Esophagus muscularis mucosa (tissue), 4 donors: ENCODE results near the gene CCDC9. TPM values are rescaled to one million over a fixed set of nuclear protein-coding genes. Genes with fewer than 3 reads are reported as not detected.

ENCODE experiments used
- DNase-seq: peaks from one replicate; pipeline ENCODE4 v3.0.0-alpha.2; 2017; ENCODE audit errors: extremely low spot score
- H3K27ac ChIP-seq, 4 donors: fragments of 200-600 bp; sonication (generic); replicated peaks in 1 of 4; 1 replicate in 3 of 4; 2 replicates in 1 of 4; pipeline ENCODE4 v1.5.1; 2016 to 2019; ENCODE audit warnings: mild to moderate bottlenecking in 1 of 4
- H3K27me3 ChIP-seq, 4 donors: fragments of 200-600 bp; sonication (generic); one replicate each; pipeline versions ENCODE4 v1.5.1 to v1.6.0; 2016 to 2019
- H3K36me3 ChIP-seq, 4 donors: fragments of 200-600 bp; sonication (generic); one replicate each; pipeline ENCODE4 v1.5.1; 2016 to 2019
- H3K4me1 ChIP-seq, 4 donors: fragments of 200-600 bp; sonication (generic); one replicate each; pipeline ENCODE4 v1.5.1; 2016 to 2019
- H3K4me3 ChIP-seq, 4 donors: fragments of 200-600 bp; sonication (generic); 1 replicate in 2 of 4; 2 replicates in 2 of 4; pipeline ENCODE4 v1.5.1; 2016 to 2019; ENCODE audit warnings: mild to moderate bottlenecking in 4 of 4, moderate library complexity in 1 of 4
- H3K9me3 ChIP-seq, 4 donors: fragments of 200-600 bp; sonication (generic); 1 replicate in 3 of 4; 2 replicates in 1 of 4; pipeline ENCODE4 v1.5.1; 2016 to 2019
- EP300 ChIP-seq: sonication (generic); formaldehyde crosslinking; IDR thresholded peaks from one replicate; pipeline ENCODE4 v1.6.1; 2017; ENCODE audit warnings: antibody characterized with exemption
- POLR2A ChIP-seq: fragments of 450-650 bp; IDR thresholded peaks from one replicate; pipeline ENCODE4 v1.6.1; 2017; ENCODE audit warnings: antibody characterized with exemption, moderate library complexity, mild to moderate bottlenecking, low read depth
- POLR2AphosphoS5 ChIP-seq, 2 donors: sonication (generic); formaldehyde crosslinking; IDR thresholded peaks; one replicate each; pipeline ENCODE4 v1.6.1; 2017; ENCODE audit warnings: antibody characterized with exemption in 2 of 2
- WGBS: methylation state at CpG from one replicate; pipeline ENCODE4 v1.1.5; 2018; 5-methylcytosine and 5-hydroxymethylcytosine counted together
- intact Hi-C: fragments of 100-400 bp; cut with DNase I; formaldehyde crosslinking; loops from one replicate; pipeline ENCODE4 v1.15.1; 2023
- total RNA-seq, 4 donors: library from RNA; depleted of rRNA; stranded (reverse); fragments of >200 nt; gene quantifications; one replicate each; pipeline versions ENCODE4 v1.1.0 to v1.2.1, GENCODE V29; 2016
- TF ChIP-seq, protein P1 (sequence below), 3 experiments: fragments of 200-600 bp in 2 of 3; fragments of 450-650 bp in 1 of 3; sonication (generic) in 2 of 3; IDR thresholded peaks; one replicate each; pipeline ENCODE4 v1.5.1; 2017 to 2019; ENCODE audit warnings: antibody characterized with exemption in 3 of 3, mild to moderate bottlenecking in 2 of 3, moderate library complexity in 1 of 3

The CCDC9 gene
- total RNA-seq, 4 donors from 2014 or later = 22.4 to 30.6 (median 25.5) TPM

DNA sequence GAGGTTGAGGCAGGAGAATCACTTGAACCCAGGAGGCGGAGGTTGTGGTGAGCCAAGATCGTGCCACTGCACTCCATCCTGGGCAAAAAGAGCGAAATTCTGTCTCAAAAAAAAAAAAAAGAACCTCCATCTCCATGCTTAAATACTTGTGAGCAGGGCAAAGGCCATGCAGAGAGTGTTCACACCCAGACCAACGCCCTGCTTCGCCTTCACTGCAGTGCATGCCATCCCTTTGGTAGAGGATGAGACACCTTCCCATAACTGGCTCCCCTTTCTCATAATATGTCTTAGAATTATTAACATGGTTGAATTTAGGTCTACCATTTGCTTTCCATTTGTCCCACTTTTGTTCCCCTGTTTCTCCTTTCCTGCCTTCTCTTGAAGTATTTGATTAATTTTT is 40.7 kb upstream of the CCDC9 start:
- DNase-seq = no peak
- intact Hi-C loops = no loop called here
- Histone ChIP-seq H3K9me3 (no peaks in the 10 kb centered on the region), H3K27me3 (no peaks in the 10 kb centered on the region), H3K36me3 (peaks cover 2 to 8% (median 6%) of the 10 kb centered on the region in 4 donors), H3K4me1 (peaks cover 7 to 9% (median 8%) of the 10 kb centered on the region in 4 donors), H3K27ac (no peak overlapping the region), H3K4me3 (no peak overlapping the region)
- no peak for TF ChIP-seq POLR2AphosphoS5 (IDR thresholded peaks at IDR 0.05)
- TF ChIP-seq, protein P1, sequence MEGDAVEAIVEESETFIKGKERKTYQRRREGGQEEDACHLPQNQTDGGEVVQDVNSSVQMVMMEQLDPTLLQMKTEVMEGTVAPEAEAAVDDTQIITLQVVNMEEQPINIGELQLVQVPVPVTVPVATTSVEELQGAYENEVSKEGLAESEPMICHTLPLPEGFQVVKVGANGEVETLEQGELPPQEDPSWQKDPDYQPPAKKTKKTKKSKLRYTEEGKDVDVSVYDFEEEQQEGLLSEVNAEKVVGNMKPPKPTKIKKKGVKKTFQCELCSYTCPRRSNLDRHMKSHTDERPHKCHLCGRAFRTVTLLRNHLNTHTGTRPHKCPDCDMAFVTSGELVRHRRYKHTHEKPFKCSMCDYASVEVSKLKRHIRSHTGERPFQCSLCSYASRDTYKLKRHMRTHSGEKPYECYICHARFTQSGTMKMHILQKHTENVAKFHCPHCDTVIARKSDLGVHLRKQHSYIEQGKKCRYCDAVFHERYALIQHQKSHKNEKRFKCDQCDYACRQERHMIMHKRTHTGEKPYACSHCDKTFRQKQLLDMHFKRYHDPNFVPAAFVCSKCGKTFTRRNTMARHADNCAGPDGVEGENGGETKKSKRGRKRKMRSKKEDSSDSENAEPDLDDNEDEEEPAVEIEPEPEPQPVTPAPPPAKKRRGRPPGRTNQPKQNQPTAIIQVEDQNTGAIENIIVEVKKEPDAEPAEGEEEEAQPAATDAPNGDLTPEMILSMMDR (IDR thresholded peaks at IDR 0.05) = no peak
- no peak for TF ChIP-seq EP300
- TF ChIP-seq POLR2A = no peak
- WGBS = 100% methylated on average over 5 of the region's 5 CpGs

DNA sequence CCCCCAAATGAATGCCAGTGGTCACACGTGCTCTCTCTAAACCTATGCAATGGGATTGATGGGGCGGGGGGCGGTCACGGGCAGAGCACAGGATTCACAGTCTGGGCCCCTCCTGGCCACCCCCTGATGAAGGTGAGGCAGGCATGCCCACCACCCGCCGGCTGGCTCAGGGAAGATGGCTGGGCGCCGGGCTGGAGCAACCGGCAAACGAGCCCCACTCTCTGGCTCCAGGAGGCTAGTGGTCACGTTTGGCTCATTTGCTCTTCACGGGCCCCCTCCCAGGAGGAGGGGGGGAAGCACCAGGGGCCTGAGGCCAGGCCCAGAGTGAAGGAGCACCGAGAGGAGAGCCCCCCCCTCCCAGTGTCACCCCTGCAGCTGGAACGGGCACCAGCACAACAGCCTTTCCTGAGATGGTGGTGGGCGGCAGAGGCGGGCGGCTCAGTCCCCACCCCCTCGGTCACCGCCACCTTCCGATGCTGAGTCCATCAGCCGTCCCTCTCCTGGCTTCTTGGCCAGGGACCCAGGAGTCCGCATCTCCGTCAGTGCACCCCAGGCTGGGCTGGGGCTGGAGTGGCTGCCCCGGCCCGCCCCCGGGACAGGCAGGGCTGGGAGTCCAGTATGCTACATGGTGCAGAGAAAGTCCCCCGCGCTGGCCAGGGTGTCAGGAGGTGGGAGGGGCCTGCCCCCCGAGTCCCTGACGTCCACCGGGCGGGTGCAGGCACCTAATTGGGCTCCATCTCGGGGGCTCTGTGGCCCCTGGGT is 35.1 kb upstream of the CCDC9 start:
- Histone ChIP-seq H3K27me3 (peaks cover 0 to 3% (median 0%) of the 10 kb centered on the region in 4 donors), H3K36me3 (peaks cover 17 to 34% (median 24%) of the 10 kb centered on the region in 4 donors), H3K9me3 (no peaks in the 10 kb centered on the region), H3K27ac (no peak overlapping the region), H3K4me1 (peaks cover 6 to 20% (median 14%) of the 10 kb centered on the region in 4 donors), H3K4me3 (no peak overlapping the region)
- no peak for DNase-seq
- WGBS = 80% methylated on average over 12 of the region's 33 CpGs
- TF ChIP-seq, protein P1 (IDR thresholded peaks at IDR 0.05) = no peak
- no peak for TF ChIP-seq EP300
- intact Hi-C loops = no loop called here

DNA sequence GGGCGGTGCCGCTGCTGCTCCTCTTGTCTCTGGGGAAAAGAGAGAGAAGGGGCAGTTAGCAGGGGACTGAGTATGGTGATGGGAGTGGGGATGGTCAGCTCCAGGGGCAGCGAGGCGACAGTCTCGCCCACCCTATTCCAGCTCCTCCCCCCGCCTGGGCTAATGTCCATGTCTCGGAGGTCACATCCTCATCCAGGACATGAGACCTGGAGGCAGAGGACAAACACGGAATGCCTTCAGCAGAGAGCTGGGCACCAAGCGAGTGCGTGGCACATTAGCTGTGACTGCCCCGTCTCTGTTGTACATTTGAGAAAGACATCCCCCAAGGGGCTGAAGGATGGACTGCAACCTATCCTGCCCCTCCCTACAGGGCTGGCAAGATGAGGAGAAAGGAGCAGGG is 34.4 kb upstream of the CCDC9 start:
- Histone ChIP-seq H3K9me3 (no peaks in the 10 kb centered on the region), H3K4me1 (peaks cover 10 to 27% (median 20%) of the 10 kb centered on the region in 4 donors), H3K27ac (no peak overlapping the region), H3K36me3 (peaks cover 17 to 34% (median 24%) of the 10 kb centered on the region in 4 donors), H3K4me3 (no peak overlapping the region), H3K27me3 (peaks cover 0 to 3% (median 0%) of the 10 kb centered on the region in 4 donors)
- WGBS = 89% methylated on average over 11 of the region's 11 CpGs
- intact Hi-C loops = no loop called here
- TF ChIP-seq POLR2A (no peak), EP300 (no peak), POLR2AphosphoS5 (IDR thresholded peaks at IDR 0.05) (no peak)
- TF ChIP-seq, protein P1 (IDR thresholded peaks at IDR 0.05) = no peak
- DNase-seq = no peak

DNA sequence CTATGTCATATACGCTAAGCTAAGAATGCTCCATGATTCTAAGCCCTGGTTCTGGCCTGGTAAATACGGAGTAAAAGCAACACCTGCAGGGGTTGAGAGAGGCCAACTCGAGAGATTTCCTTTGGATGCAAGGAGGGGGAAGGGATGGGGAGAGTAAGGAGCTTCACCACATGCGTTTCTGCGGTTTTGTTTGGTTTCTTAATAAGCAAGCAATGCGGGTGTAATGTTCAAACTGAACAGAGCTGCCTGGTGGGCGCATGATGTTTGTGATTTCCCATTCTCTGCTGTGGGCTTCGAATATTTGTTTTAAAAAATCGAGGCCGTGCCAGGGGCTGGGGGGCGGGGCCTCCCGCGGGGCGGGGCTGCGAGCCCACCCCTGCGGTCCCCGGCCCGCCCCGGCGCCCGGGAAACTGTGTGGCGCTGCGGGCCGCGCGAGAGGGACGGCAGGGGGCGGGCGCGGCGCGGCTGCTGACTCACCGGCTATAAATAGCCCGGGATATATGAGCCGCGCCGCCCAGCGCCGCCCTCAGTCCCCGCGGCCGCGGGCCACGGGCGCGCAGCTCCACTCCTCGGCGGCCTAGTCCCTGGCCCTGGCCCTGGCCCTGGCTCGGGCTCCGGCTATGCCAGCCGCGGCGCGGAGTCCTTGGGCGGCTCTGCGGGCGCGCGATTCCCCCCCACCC is 30.4 kb upstream of the CCDC9 start:
- intact Hi-C loops = no loop called here

More for the DNA sequence above, 30.4 kb upstream of the CCDC9 start:
- H3K27me3 ChIP-seq = peaks cover 0 to 3% (median 0%) of the 10 kb centered on the region in 4 donors
- TF ChIP-seq EP300 (no peak), POLR2A (peak; percentile 99), POLR2AphosphoS5 (IDR thresholded peaks at IDR 0.05) (peak; percentile 96 to 100)
- TF ChIP-seq, protein P1 (IDR thresholded peaks at IDR 0.05) = peak; percentile 41 to 63 (median 49)
- H3K27ac ChIP-seq = peak overlapping the region; percentile 97 to 100 (median 98)
- no peaks in the 10 kb centered on the region for H3K9me3 ChIP-seq
- peak; percentile 96 for DNase-seq
- peaks cover 10 to 23% (median 17%) of the 10 kb centered on the region in 4 donors for H3K36me3 ChIP-seq
- peak overlapping the region; percentile 67 to 99 (median 86) for H3K4me3 ChIP-seq
- WGBS = 9% methylated on average over 14 of the region's 59 CpGs
- H3K4me1 ChIP-seq = peaks cover 26 to 66% (median 57%) of the 10 kb centered on the region in 4 donors
